Measurements from ENCODE around the gene ACTRT3. TPM values are rescaled to one million over a fixed set of nuclear protein-coding genes. Genes with fewer than 3 reads are reported as not detected.
A peak's percentile ranks its signal among the peaks of the same experiment; 100 is the strongest.

Gene ACTRT3
- total and polyA plus RNA-seq, 2 of the 13 experiments (the other 11 are each of a cell fraction or from before 2014, with no cell fraction given) = 0.42 to 0.97 TPM

- TF ChIP-seq SMAD9 (CRISPR knock-in tag; IDR thresholded peaks at IDR 0.05) (no peak), GATAD2A (CRISPR knock-in tag; IDR thresholded peaks at IDR 0.05) (no peak; the same call in 1 of the 2 replicates), NFRKB (IDR thresholded peaks at IDR 0.05) (no peak), ZEB1 (IDR thresholded peaks at IDR 0.05; ENCODE audit: insufficient replicate concordance, low read depth) (no peak), PHF8 (CRISPR knock-in tag; IDR thresholded peaks at IDR 0.05) (peak; percentile 74), MAX (IDR thresholded peaks at IDR 0.05) (peak; percentile 54; the same call in 1 of the 2 replicates), DPF2 (CRISPR knock-in tag; IDR thresholded peaks at IDR 0.05; ENCODE audit: borderline replicate concordance, low read depth) (no peak), SALL1 (CRISPR knock-in tag; IDR thresholded peaks at IDR 0.05) (peak; percentile 88), SPEN (CRISPR knock-in tag; IDR thresholded peaks at IDR 0.05; ENCODE audit: low read depth) (peak; percentile 44; the same call in 1 of the 2 replicates), SATB2 (CRISPR knock-in tag; IDR thresholded peaks at IDR 0.05) (no peak), ASH2L (IDR thresholded peaks at IDR 0.05; ENCODE audit: insufficient read length, low read depth, low read length) (peak; percentile 35), ZNF772 (CRISPR knock-in tag; IDR thresholded peaks at IDR 0.05) (no peak), GABPA (IDR thresholded peaks at IDR 0.05; ENCODE audit: low read depth, low read length) (no peak), GABPA (CRISPR knock-in tag; IDR thresholded peaks at IDR 0.05; ENCODE audit: low read depth) (no peak), MXD3 (CRISPR knock-in tag; IDR thresholded peaks at IDR 0.05) (0 out of 2 replicates have a peak, but pooled peaks have one; percentile 18), ZNF576 (CRISPR knock-in tag; IDR thresholded peaks at IDR 0.05) (no peak), ETV5 (CRISPR knock-in tag; IDR thresholded peaks at IDR 0.05; ENCODE audit: borderline replicate concordance) (no peak), ZFP91 (CRISPR knock-in tag; IDR thresholded peaks at IDR 0.05; ENCODE audit: borderline replicate concordance) (peak; percentile 33; the same call in 1 of the 2 replicates), PRDM15 (CRISPR knock-in tag; IDR thresholded peaks at IDR 0.05) (0 out of 2 replicates have a peak, but pooled peaks have one; percentile 52), DRAP1 (CRISPR knock-in tag; IDR thresholded peaks at IDR 0.05) (0 out of 2 replicates have a peak, but pooled peaks have one; percentile 34), ZFP36L1 (CRISPR knock-in tag; IDR thresholded peaks at IDR 0.05) (no peak), NR2F6 (IDR thresholded peaks at IDR 0.05) (no peak), NR2F6 (CRISPR knock-in tag; IDR thresholded peaks at IDR 0.05) (no peak)
These were observed at the start of gene ACTRT3 (continued) for GRCh38 chr3:169769287-169770181.
